NT2/D1 (cell line): ENCODE measurements around the gene TRIM22.
"Not testable (repeated sequence)": the region's sequence is repeated elsewhere in the genome, so short reads cannot be mapped to it uniquely, and the experiment has no call there.

ENCODE experiments used
- DNase-seq: peaks from one replicate; pipeline ENCODE4 v3.0.0-alpha.2; 2011; ENCODE audit warnings: low read depth, low spot score
- H3K27me3 ChIP-seq: 2 replicates; pipeline ENCODE4 v1.6.0; 2011; ENCODE audit warnings: mild to moderate bottlenecking; ENCODE audit not compliant: insufficient read length, insufficient read depth
- H3K36me3 ChIP-seq: 2 replicates; pipeline ENCODE4 v1.6.1; 2011; ENCODE audit warnings: mild to moderate bottlenecking, low read length, mixed read lengths; ENCODE audit not compliant: insufficient read depth, insufficient read length
- H3K4me1 ChIP-seq: 2 replicates; pipeline ENCODE4 v1.5.1; 2011; ENCODE audit not compliant: insufficient read depth, insufficient read length
- H3K4me3 ChIP-seq: 2 replicates; pipeline ENCODE4 v1.5.1; 2011; ENCODE audit warnings: low read depth; ENCODE audit not compliant: insufficient read length
- H3K9ac ChIP-seq: 2 replicates; pipeline ENCODE4 v1.6.0; 2011; ENCODE audit warnings: low read depth; ENCODE audit not compliant: insufficient read length
- H3K9me3 ChIP-seq: 2 replicates; pipeline ENCODE4 v1.5.1; 2011; ENCODE audit warnings: mild to moderate bottlenecking, low read length; ENCODE audit not compliant: insufficient read depth
- SUZ12 ChIP-seq: IDR thresholded peaks from 2 replicates; pipeline ENCODE4 v1.6.1; 2011; ENCODE audit not compliant: insufficient read length, insufficient read depth; ENCODE audit errors: extremely low read depth
- YY1 ChIP-seq: IDR thresholded peaks from 2 replicates; pipeline ENCODE4 v1.6.1; 2011; ENCODE audit not compliant: insufficient read length, insufficient read depth
- ZNF274 ChIP-seq: IDR thresholded peaks from 2 replicates; pipeline ENCODE4 v1.6.1; 2011; ENCODE audit warnings: mild to moderate bottlenecking, low read depth, low read length

Gene TRIM22

DNA sequence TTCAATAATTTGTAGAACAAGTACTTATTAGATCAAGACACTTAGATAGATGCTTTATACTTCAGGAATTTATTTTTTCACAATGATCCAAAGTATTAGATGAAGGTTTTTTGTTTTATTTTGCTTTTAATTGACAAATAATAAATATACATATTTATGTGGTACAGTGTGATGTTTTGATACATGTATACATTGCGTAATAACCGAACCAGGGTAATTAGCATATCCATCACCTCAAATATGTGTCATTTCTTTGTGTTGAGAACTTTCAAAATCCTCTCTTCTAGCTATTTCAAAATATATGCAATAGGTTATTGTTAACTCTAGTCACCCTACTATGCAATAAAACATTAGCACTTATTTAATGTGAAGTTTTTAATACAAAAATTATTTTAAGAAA is 26.1 kb upstream of the TRIM22 start:
- no peak for TF ChIP-seq ZNF274
- no peak for TF ChIP-seq SUZ12
- TF ChIP-seq YY1 = no peak
- no peaks in the 10 kb centered on the region for H3K27me3 ChIP-seq
- H3K4me1 ChIP-seq = no peaks in the 10 kb centered on the region
- H3K4me3 ChIP-seq = no peak overlapping the region
- no peak for DNase-seq
- no peaks in the 10 kb centered on the region for H3K9me3 ChIP-seq
- H3K36me3 ChIP-seq = peaks cover 36% of the 10 kb centered on the region
- no peak overlapping the region for H3K9ac ChIP-seq

GRCh38 chr11:5665051-5665570 is 24.5 kb upstream of the TRIM22 start:
- Histone ChIP-seq H3K9me3 (no peaks in the 10 kb centered on the region), H3K27me3 (no peaks in the 10 kb centered on the region), H3K4me3 (no peak overlapping the region), H3K9ac (no peak overlapping the region), H3K36me3 (peaks cover 44% of the 10 kb centered on the region), H3K4me1 (no peaks in the 10 kb centered on the region)
- no peak for TF ChIP-seq YY1
- DNase-seq = no peak

GRCh38 chr11:5665746-5666401 is 23.7 kb upstream of the TRIM22 start:
- Histone ChIP-seq H3K36me3 (peaks cover 51% of the 10 kb centered on the region), H3K4me3 (no peak overlapping the region), H3K4me1 (no peaks in the 10 kb centered on the region), H3K9me3 (no peaks in the 10 kb centered on the region), H3K27me3 (no peaks in the 10 kb centered on the region), H3K9ac (no peak overlapping the region)
- TF ChIP-seq ZNF274 (no peak), SUZ12 (no peak), YY1 (no peak)
- no peak for DNase-seq

DNA sequence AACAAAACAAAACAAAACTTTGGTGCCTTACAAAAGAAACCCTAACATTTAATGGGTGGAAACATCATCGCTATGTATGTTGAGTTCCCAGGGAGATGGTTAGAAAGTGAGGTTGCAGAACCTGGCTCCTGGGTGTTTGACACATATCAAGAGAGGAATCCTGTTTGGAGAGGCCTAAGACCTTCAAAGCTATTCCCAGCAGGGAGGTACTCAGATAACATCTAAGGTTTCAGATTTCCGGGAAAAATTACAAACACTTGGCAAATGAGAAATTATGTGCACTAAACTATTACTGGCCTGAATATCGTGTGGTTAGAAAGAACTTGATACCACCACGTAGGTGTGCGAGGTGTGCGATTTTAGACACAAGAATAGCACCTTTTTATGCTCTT is 23.2 kb upstream of the TRIM22 start:
- no peaks in the 10 kb centered on the region for H3K9me3 ChIP-seq
- TF ChIP-seq SUZ12 (no peak), YY1 (no peak), ZNF274 (no peak)
- no peak overlapping the region for H3K4me3 ChIP-seq
- H3K4me1 ChIP-seq = no peaks in the 10 kb centered on the region
- DNase-seq = no peak
- no peaks in the 10 kb centered on the region for H3K27me3 ChIP-seq
- no peak overlapping the region for H3K9ac ChIP-seq
- peaks cover 55% of the 10 kb centered on the region for H3K36me3 ChIP-seq

DNA sequence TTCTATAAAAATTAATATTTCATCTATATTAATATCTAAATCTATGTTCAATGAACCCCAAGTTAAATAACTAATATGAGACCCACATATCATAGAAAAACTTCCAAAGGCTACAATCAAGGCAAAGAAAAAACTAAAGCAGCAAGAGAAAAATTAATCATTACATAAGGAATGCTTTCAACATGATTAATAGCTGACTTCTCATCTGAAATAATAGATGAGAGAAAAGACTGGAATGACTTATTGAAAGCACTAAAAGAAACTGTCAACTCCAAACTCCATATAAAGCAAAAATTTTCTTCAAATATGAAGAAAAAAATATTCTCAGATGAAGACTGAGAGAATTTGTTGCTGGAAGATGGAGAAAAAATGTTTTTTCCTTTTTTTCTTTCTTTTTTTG is 17.8 kb upstream of the TRIM22 start:
- Histone ChIP-seq H3K36me3 (peaks cover 38% of the 10 kb centered on the region), H3K4me3 (no peak overlapping the region), H3K27me3 (no peaks in the 10 kb centered on the region), H3K9ac (no peak overlapping the region), H3K9me3 (no peaks in the 10 kb centered on the region), H3K4me1 (no peaks in the 10 kb centered on the region)
- DNase-seq = no peak
- TF ChIP-seq YY1 (no peak), ZNF274 (no peak), SUZ12 (no peak)

DNA sequence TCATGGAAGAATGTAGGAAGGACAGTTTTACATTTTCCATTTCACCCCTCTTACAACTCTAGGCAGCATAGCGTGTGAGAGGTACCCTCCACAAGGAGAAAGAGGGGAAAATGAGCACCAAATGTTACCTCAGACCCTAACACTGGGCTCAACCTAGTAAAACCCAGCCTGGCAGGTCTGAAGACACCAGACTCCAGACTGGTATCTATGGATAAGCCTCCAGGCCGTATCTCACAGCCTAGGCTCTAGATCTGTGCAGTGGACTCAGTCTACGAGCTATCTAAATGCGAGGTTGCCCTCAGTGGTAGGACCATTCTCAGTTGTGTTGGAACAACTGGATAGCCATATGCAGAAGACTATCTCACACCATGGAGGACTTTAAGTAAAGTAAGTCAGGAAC is 15.2 kb upstream of the TRIM22 start:
- no peak for DNase-seq
- no peak for TF ChIP-seq SUZ12
- TF ChIP-seq ZNF274 = no peak
- TF ChIP-seq YY1 = no peak
- H3K9me3 ChIP-seq = peaks cover 14% of the 10 kb centered on the region; the same call in 1 of the 2 replicates
- peaks cover 50% of the 10 kb centered on the region for H3K36me3 ChIP-seq
- H3K27me3 ChIP-seq = no peaks in the 10 kb centered on the region
- H3K9ac ChIP-seq = no peak overlapping the region
- no peak overlapping the region for H3K4me3 ChIP-seq
- H3K4me1 ChIP-seq = no peaks in the 10 kb centered on the region

DNA sequence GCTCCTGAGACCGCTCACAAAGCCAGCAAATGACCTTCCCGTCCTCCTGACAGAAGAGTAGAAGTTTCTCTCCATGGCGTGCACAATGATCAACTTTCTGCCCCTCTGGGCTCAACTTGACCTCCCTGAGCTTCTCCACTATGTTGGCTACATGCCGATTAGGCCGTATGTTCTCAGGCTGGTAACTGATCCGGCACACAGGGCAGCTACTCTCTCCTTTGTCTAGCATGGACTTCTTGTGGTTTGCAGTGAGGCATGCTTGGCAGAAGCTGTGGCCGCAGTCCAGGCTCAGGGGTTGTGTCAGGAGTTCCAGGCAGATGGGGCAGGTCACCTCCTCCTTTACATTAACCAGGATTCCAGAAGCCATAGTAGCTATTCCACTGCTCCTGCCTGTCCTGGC is 9.8 kb upstream of the TRIM22 start:
- no peaks in the 10 kb centered on the region for H3K27me3 ChIP-seq

DNA sequence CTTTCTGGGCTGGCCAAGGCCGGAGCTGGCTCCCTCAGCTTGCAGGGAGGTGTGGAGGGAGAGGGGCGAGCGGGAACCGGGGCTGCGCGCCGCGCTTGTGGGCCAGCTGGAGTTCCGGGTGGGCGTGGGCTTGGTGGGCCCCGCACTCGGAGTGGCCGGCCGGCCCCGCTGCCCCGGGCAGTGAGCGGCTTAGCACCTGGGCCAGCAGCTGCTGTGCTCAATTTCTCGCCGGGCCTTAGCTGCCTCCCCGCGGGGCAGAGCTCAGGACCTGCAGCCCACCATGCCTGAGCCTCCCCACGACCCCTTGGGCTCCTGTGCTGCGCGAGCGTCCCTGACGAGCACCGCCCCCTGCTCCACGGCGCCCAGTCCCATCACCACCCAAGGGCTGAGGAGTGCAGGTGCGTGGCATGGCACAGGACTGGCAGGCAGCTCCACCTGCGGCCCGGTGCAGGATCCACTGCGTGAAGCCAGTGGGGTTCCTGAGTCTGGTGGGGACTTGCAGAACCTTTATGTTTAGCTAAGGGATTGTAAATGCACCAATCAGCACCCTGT is 6.6 kb upstream of the TRIM22 start:
- H3K36me3 ChIP-seq = peaks cover 22% of the 10 kb centered on the region
- not testable (repeated sequence) for H3K4me1 ChIP-seq, H3K27me3 ChIP-seq, DNase-seq, H3K9ac ChIP-seq, H3K4me3 ChIP-seq
- peaks cover 15% of the 10 kb centered on the region; the same call in 1 of the 2 replicates for H3K9me3 ChIP-seq

More for the DNA sequence above, 9.8 kb upstream of the TRIM22 start:
- no peak for TF ChIP-seq ZNF274
- peaks cover 21% of the 10 kb centered on the region; the same call in 1 of the 2 replicates for H3K9me3 ChIP-seq
- no peaks in the 10 kb centered on the region for H3K4me1 ChIP-seq
- DNase-seq = no peak
- H3K9ac ChIP-seq = no peak overlapping the region
- peaks cover 32% of the 10 kb centered on the region for H3K36me3 ChIP-seq
- no peak overlapping the region for H3K4me3 ChIP-seq

- H3K4me1 ChIP-seq, DNase-seq, H3K27me3 ChIP-seq, H3K9me3 ChIP-seq, H3K4me3 ChIP-seq, H3K9ac ChIP-seq: not testable (repeated sequence)
- H3K36me3 ChIP-seq = peaks cover 16% of the 10 kb centered on the region
These were observed 6.0 kb upstream of the TRIM22 start for GRCh38 chr11:5683620-5684019.
